GM19455 (cell line): ENCODE results near the gene WDFY1.
"Not testable (repeated sequence)": the region's sequence is repeated elsewhere in the genome, so short reads cannot be mapped to it uniquely, and the experiment has no call there.

Experiments
- ATAC-seq: cut with Tn5 transposase; IDR thresholded peaks from one replicate; pipeline ENCODE4 v1.9.1; 2021; ENCODE audit not compliant: unreplicated experiment

The WDFY1 gene

DNA sequence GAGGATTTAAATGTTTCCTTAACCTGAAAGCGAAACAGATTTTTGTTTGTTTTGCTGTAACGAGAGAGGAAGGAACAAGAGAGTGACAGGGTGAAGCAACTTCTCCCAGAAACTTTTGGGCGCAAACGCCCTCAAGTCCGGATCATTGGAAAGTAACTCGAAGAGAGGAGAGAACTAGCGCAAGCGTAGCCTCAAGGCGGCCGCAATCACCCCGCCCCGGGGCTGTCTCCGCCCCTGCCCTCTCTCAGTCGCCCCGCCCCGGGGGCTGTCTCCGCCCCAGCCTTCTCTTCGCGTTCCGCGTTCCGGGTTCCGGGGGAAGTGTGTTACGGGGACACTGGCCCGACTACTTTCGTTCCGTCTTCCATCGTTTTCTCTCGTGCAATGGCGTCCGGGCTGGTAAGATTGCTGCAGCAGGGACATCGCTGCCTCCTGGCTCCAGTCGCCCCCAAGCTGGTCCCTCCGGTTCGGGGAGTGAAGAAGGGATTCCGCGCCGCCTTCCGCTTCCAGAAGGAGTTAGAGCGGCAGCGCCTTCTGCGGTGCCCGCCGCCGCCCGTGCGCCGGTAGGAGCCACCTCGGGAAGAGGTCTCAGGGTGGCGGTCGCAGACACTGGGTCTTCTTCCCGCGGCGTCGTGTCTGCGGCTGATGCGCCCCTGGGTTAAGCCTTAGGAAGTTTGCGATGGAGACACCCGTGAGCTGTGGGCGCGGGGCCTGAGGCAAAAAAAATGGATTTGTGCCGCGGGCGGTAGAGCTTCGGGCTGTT lies 12.1 kb upstream of the WDFY1 start, which contains the start of gene MRPL44:
TSS of gene MRPL44 (plus strand) at position 372 of the 760 bp plus-strand sequence. CDS start at position 382, 10 bp downstream.
- peak; percentile 85 for ATAC-seq

DNA sequence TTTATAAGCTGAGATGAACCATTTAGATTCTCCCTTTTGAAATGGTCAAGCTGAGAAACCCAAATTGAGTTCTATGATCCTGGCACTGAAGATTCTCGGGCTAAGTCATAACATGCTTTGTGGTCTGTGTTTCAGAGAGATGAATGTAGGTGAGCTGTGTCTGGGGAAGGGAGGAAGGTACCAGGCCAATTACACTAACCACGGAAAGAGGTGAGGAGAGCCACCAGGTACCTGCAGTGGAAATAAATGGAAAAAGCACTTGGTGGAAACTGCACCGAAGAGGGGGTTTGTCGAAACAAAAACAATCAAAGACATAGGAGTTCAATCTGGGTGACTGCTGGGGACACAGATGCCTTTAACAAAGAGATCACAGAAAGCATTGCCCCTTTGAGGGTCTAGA lies 11.2 kb upstream of the WDFY1 start:
- no peak for ATAC-seq

DNA sequence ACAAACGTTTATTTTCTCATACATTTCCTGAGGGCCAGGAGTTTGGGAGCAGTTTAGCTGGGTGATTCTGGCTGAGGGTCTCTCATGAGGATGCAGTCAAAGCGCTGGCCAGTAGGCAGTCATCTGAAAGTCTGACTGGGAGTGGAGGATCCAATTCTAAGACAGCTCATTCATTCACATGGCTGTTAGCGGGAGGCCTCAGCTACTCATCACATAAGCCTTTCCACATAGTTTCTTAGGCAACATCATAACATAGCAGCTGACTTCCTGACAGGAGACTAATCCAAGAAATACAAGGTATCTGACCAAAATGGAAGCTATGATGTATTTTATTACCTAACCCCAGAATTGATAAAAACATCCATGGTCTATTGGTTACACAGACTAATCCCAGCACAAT lies 9.3 kb upstream of the WDFY1 start:
- ATAC-seq = no peak

DNA sequence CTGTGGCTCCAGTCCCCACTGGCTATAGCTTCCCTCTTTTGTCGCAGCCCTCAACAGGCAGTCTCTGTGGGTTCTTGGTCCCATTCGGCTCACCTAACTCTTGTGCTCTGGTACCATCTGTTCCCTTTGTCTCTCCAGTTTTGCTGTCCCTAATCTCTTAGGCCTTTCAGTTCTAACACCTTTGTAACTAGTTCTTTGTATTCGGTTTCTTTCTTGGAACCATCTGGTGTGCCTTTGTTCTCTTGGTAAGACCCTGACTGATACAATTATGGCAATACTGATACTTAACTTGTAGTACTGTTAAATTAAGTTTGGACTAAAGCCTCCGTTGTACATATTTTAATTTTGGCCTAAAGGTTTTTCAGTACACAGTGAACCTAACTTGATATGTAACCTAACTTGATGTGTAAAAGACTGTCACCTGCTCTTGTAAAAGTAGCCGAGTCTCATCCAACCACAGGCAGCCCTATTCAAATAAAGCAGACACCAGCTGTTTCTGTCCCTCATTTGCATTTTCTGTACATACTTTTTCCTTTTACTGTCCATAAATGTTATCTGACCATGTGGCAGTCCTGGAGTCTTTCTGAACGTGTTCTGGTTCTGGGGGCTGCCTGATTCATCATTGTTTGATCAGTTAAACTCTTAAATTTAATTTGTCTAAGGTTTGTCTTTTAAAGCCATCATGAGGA lies 7.3 kb upstream of the WDFY1 start:
- ATAC-seq = peak; percentile 64

DNA sequence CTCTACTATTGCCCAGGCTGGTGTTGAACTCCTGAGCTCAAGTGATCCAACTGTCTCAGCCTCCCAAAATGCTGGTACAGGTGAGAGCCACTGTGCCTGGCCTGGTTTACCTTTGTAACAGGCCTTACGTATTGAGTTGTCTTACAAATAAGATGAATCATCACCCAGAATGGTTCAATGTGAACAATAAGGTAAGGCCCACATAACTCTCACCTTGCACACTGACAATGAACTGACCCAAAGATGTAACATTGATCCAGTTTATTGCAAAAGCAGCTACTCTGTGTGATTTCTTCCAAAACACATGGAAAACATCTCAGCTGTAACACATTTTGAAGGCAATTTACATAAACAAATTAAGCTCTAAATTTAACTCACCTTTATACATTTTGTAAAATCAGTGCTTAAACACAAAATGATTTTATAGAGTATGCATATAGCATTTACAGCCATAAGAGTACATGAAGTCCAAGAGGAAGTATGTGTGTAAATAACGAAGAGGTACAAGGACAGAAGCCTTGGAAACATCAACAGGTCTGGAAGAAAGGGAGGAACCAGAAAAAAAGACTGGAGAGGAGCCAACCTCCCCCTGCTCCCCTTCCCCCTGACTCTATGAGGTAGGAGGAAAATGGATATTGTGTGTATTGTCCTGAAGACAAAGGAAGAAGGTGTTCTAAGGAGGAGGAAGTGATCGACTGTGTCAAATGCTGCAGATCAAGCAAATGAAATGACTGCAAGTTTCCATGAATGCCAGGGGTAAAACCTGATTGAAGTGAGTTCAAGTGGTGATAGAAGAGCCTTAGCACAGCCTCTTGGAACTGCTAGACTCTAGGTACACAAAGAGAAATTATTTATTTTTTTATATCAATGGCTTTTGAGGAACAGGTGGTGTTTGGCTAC lies 5.6 kb upstream of the WDFY1 start:
- ATAC-seq = no peak

DNA sequence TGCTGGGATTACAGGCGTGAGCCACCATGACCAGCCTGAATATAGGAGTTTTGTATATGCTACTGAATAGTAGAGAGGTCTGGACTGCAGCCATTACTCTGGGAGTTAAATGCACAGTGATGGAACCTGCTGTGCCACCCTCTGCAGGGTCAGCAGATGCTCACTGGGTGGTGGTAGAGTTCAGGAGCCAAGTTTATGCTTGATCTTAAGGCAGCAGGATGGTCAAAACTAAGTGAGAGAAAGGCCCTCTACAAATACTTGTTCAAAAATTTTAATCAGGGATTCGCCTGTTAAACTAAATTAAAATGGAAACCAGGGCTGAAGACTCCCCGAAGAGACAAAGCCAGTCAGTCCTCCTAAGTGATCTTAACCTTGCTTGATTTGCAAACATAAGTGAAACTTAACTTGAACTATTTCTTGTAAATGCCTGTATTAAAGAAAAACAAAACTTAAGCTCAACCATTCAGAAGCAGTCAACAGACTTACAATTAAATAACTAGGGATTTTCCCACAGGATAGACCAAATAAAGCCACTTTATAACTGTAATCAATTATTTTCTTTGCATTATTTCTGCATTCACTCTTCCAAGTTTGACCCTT lies 4.2 kb upstream of the WDFY1 start:
- no peak for ATAC-seq

DNA sequence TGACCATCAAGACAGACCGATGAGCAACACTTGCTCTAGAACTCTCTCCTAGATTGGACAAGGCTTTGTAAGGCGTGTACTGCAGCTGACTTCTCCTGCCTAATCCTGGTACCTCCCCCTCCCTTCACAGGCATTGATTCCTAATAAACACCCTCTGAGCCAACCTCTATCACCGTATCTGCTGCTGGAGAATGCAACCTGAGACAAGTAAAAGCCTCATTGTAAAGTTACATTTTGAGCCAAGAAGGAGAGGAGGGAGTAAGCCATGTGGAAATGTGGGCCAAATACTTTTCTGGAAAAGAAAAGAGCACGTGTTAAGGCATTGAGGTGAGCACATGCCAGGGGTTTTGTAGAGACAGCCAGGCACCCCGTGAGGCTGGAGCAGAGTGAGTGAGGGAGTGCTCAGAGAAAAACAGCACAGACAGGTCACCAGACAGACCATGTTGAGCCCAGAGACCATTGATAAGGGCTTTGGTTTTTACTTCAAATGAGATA lies 2.6 kb upstream of the WDFY1 start:
- no peak for ATAC-seq

DNA sequence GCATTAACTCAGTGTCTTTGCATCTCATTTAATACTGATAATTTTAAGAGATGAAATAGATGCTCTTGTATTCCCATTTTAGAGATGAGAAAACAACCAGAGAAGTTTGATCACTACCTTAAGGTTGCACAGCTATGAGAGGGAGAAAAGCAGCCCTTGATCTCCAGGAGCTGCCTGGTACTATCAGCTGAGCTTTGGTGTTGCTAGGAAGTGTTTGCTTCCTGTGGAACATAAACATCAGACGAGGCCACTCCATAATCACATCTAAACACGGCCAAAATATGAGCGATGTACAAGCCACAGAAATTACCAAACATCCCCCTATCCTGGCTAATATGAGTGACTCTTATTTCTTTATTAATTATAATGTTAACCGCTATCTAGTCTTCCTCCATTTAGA lies 620 bp upstream of the WDFY1 start:
- no peak for ATAC-seq

DNA sequence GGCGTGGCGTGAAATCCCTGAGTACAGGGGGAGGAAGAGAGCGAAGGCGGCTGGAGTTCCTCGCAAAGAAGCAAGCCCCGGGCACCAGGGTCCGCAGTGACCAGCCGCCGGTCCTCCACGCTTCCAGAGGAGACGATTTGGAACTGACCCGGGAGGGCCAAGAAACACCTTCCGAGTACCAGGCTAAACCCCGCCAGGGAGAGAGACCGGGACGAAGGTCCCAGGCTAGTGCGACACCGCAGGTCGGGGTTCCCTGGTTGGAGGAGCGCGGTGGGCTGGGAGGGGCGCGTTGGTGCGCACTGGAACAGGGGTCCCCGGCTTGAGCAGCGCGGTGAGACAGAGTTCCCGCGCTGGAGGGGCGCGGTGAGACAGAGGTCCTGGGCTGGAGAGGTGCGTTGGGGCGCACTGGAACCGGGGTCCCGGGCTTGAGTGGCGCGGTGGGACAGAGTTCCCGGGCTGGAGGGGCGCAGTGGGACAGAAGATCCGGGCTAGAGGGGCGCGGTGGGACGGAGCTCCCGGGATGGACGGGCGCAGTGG lies 901 bp downstream of the WDFY1 start:
- peak; percentile 27 for ATAC-seq

DNA sequence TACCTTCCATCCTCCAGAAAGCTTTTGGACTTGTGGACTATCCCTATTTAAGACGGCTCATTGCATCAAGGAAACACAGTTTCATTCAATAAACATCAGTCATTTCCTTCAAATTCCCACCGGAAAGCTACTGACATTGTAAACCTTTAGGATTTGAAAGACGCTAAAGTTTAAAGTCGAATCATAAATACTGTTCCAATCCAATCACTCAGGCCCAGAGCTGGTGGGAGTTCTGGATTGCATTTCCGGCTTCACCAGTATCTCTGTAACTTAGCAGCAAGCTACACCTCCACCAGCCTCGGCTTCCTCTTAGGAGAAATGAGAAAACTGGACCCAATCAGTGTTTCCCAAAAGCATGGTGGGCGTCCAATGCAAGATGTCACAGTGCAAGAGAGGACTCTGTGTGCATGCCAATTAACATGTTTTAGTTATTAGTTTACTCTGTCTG lies 1.6 kb downstream of the WDFY1 start:
- no peak for ATAC-seq

DNA sequence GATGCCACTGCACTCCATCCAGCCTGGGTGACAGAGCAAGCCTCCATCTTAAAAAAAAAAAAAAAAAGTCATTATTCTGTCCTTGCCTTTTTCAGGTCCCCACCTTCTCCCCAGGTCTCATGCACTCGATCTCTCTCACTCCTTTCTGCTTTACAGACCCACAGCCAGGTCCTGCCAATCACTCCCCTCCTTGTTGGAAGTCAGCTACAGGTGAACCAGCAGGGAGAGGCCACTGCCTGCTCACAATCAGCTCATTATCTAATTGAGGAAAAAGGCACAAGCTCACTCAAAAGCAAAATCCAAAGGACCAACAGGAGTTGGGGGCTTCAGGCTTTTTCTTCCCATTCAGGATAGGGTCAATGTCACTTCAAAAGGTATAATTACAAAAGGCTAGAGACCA lies 2.0 kb downstream of the WDFY1 start:
- ATAC-seq = no peak

DNA sequence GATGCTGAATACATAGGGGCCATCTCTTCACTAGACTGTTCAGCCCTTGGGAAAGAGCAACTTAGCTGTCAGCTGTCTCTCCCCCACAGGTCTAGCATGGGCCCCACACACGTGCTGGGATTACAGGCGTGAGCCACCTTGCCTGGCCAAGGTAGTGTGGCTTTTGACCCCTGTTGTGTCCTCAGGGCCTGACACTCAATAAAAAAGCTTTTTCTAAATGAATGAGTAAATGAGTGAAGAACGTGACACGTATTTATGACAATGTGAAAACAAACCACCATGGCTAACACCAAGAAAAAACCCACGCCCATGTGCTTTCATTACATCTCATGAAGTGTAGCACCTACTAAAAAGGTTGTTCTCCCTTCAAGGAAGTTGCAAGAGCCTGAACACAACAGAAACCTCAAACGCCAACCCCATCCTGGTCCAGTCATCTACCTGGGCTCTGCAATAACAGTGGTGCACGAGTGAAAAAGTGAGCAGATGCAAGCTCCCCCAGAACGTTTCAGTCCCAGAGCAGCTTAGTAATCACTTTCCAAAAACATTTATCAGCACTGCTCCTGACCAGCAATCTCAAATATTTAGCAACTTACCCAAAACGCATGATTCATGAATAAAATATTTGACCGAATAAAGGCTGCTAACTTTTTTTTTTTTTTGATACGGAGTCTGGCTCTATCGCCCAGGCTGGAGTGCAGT lies 3.4 kb downstream of the WDFY1 start:
- ATAC-seq = peak; percentile 41

DNA sequence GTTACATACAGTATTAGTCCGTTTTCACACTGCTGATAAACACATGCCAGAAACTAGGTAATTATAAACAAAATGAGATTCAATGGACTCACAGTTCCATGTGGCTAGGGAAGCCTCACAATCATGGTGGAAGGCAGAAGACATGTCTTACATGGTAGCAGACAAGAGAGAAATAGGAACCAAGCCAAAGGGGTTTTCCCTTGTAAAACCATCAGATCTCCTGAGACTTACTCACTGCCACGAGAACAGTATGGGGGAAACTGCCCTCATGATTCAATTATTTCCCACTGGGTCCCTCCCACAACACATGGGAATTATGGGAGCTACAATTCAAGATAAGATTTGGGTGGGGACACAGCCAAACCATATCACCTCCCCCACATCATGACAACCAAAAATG lies 5.7 kb downstream of the WDFY1 start:
- not testable (repeated sequence) for ATAC-seq

DNA sequence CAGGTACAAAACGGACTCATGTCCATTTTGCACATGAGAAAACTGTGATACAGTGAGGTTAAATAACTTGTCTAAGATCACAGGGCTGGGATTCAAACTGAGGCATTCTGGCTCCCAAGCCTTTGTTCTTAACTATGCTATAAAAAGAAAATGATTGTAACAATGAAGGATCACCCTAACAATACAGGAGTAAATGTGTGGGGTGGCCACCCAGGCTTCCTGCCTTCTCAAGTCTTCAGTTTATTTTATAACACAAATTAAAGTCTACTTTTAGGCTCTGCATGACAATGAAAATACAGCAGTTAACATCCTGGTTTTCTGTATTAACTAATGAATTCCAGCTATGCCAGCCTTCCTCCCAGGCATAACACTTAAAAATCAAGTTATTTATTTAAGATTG lies 7.6 kb downstream of the WDFY1 start:
- no peak for ATAC-seq

DNA sequence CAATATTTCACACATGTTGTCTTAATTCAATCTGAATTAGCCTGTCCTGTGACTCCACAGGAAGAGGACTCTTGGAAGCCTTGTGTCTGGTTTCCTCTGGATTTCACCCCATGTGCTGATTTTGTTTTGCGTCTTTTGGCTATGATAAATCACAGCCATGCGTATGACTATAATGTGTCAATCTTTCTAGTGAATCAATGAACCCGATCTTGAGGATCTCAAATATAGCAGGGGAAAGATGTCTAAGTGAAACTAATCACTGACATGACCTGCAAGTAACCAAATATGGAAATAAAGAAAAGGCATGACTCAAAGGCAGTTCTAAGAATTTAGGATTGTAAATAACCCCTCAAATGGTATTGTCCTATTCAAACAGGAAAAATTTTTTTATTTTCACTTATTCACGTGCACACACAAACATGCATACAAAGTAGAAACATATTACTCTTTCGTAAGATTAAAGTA lies 8.2 kb downstream of the WDFY1 start:
- ATAC-seq = no peak

DNA sequence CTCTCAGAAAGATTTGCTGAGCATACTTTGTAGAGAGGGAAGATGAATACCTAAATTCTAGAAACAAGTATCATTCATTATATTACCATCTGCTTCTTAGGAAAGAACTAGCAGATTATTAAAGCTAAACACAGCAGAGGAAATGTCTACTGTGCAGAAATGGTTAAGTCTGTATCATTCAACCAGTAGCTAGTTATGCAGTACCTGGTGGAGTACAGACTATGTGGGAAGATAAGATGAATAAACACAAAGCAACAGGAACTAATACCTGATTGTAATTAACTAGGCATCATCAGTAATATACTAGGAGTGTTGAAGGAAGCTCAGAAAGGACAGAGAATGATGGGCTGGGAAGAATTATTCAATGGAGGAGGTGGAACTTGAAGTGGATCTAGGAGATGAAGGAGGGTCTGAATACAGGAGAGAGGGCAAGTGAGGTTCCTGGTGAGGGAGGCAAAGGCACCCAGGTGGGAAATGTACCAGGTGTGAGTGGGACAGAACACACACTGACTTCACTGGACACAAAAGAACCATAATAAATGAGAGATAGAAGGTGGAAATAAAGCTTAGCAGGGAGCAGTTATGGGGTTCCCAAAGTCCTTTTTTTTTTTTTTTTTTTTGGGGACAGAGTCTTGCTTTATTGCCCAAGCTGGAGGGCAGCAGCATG lies 9.5 kb downstream of the WDFY1 start:
- ATAC-seq = no peak

DNA sequence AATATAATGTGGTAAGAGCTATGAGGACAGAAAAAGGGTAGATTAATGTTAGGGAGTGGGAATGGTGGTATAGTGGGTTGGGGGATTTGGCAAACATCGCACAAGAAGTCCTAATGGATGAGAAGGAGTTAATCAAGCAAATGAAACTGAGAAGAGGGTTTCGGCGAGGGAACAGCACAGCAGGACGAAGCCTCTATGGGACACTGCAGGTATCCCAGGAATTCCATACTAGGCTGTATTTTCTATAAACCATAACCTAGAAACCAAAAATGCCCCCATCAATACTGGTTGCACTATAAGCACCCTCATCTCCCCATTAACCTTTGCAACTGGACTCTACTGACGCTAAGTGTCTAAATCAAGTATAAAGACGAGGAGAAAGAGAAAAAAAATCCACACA lies 10.3 kb downstream of the WDFY1 start:
- ATAC-seq = no peak

DNA sequence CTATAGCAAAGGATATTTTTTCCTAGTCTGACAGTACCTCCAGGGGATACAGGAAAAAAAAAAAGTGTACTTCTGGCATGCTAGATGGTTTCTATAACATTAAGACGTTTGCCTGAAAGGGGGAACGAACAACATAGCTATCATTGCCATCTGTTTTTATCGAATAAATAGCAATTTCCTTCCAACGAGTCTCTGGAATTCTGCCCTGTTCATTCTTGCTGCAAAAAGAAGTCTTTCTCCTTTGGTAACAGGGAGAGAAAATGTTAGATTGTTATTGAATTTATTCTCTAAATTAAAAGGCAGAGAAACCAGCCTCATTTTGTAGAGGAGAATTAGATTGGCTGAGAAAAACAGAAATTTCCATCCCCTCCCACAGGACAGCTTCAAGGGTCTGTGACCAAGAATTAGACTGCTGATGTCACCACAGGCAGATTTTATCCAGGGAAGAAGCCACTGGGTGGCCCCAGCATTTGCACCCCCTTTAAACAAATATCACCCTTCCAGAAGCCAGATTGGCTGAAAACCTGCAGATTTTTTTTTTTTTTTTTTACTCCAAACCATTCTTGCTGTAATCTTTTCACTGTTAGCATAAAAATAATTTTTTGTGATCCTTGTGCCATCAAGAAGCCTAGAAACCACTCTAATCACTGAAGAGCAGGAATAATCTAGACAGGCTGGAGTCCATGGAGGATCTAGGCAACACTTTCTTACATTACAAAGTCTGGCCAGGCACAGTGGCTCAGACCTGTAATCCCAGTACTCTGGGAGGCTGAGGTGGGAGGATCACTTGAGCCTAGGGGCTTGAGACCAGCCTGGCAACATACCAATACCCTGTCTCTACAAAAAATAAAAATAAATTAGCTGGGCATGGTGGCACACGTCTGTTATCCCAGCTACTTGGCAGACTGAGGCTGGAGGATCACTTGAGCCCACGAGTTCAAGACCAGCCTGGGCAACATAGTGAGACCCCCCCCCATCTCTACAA lies 12.0 kb downstream of the WDFY1 start:
- no peak for ATAC-seq
